ENCODE results near the gene TPR. TPM values are rescaled to one million over a fixed set of nuclear protein-coding genes. Genes with fewer than 3 reads are reported as not detected.

The TPR gene
- total and polyA plus RNA-seq, 5 donors: 17.8 to 63.6 (median 49.4) TPM

DNA sequence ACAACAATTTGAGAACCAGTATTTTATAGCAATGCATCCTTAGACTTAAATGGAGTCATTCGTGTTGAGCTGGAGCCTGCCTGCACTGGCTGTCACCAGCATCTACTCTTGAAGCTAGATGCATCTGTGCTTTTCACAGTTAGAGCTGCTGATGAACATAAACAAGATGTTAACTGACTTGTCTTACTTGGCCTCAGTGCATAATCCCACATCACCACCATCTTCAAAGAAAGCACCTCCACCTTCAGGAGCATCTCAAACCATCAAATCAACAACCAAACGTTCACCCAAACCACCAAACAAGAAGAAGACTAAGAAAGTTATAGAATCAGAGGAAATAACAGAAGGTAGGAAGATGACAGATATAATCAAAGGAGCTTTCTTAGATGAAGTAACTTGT lies 71.1 kb downstream of the TPR start:
- DNase-seq (no peak), ATAC-seq (no peak)
- WGBS: 76% methylated on average over 2 of the region's 2 CpGs
- Histone ChIP-seq H3K9me3 (ENCODE audit: control insufficient read depth, low read length) (no peaks in the 10 kb centered on the region), H3K4me3 (ENCODE audit: low read length) (no peak overlapping the region), H3K4me1 (ENCODE audit: control insufficient read depth, insufficient read depth, low read length) (peaks cover 2% of the 10 kb centered on the region), H3K27me3 (ENCODE audit: control insufficient read depth, insufficient read depth) (no peaks in the 10 kb centered on the region), H3K27ac (ENCODE audit: low read length) (no peak overlapping the region)
- intact Hi-C loops (cut with DNase I): no loop called here

DNA sequence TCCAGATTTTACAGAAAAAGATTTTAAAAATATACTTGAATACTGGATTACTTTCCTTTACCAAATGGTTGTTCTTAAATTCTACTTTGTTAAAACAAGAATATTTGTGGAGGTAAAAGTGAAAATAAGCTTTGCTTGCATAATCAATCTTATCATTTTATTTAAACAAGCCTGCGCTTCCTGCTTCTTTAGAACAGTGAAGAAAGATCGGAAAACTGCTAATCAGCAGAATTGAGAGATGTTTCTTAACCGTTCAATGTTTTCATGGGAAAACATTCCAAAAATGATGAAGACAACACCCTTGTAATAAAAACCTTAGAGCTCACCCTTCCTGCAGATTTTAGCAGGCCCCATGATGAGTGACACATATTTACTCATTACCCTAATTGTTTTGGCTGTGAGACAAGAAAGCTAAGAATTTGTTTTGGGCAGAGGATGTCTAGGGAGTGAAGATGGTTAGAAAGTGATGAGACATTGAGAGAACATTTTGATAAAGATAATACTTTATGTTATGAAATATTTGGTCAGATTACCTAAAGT lies 72.6 kb downstream of the TPR start:
- WGBS: 74% methylated on average over 3 of the region's 3 CpGs
- no peaks in the 10 kb centered on the region for H3K9me3 ChIP-seq (ENCODE audit: control insufficient read depth, low read length)
- intact Hi-C loops (cut with DNase I): no loop called here
- ATAC-seq (peak in 1 of 2 donors; percentile 55), DNase-seq (no peak)
- no peaks in the 10 kb centered on the region for H3K27me3 ChIP-seq (ENCODE audit: control insufficient read depth, insufficient read depth)
- H3K27ac ChIP-seq (ENCODE audit: low read length): no peak overlapping the region
- H3K4me3 ChIP-seq (ENCODE audit: low read length): no peak overlapping the region
- H3K4me1 ChIP-seq (ENCODE audit: control insufficient read depth, insufficient read depth, low read length): peaks cover 2% of the 10 kb centered on the region

DNA sequence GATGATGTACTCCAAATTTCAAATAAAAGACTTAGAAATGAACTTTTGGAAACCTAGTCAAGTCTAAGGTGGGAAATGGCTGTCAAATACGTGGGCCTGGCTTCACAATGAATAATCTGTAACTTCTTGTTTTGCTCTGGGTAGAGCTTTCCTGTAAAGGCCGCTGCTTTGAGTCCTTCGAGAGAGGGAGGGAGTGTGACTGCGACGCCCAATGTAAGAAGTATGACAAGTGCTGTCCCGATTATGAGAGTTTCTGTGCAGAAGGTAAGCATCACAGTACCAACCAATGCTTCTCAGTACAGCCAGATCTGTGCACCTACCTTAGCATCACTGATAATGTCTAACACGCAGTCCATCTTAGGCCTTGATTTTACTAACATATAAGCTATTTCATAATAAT lies 73.6 kb downstream of the TPR start:
- WGBS: 90% methylated on average over 7 of the region's 7 CpGs
- peaks cover 2% of the 10 kb centered on the region for H3K4me1 ChIP-seq (ENCODE audit: control insufficient read depth, insufficient read depth, low read length)
- ATAC-seq: no peak
- intact Hi-C loops (cut with DNase I): no loop called here
- no peaks in the 10 kb centered on the region for H3K27me3 ChIP-seq (ENCODE audit: control insufficient read depth, insufficient read depth)
- no peak overlapping the region for H3K27ac ChIP-seq (ENCODE audit: low read length)
- H3K4me3 ChIP-seq (ENCODE audit: low read length): no peak overlapping the region
- H3K9me3 ChIP-seq (ENCODE audit: control insufficient read depth, low read length): no peaks in the 10 kb centered on the region
- no peak for DNase-seq

DNA sequence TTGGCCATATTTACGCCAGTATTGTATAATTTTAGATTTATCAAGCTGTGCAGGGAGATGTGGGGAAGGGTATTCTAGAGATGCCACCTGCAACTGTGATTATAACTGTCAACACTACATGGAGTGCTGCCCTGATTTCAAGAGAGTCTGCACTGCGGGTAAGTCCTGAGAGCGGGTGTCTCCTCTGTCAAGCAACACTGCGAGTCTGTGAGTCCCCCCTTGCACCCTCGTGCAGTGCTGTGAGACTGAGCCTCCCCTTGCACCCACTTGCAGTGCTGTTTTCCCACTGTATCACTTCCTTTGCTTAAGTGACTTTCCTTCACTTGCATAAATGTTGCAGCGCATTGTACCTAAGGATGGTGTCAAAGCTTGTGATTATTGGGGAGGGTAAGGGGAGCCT lies 75.0 kb downstream of the TPR start:
- no peaks in the 10 kb centered on the region for H3K27me3 ChIP-seq (ENCODE audit: control insufficient read depth, insufficient read depth)
- H3K9me3 ChIP-seq (ENCODE audit: control insufficient read depth, low read length): no peaks in the 10 kb centered on the region
- H3K27ac ChIP-seq (ENCODE audit: low read length): no peak overlapping the region
- H3K4me1 ChIP-seq (ENCODE audit: control insufficient read depth, insufficient read depth, low read length): peaks cover 2% of the 10 kb centered on the region
- peak; percentile 36 to 50 for ATAC-seq
- 72% methylated on average over 6 of the region's 6 CpGs for WGBS
- no peak for DNase-seq
- intact Hi-C loops (cut with DNase I): no loop called here
- H3K4me3 ChIP-seq (ENCODE audit: low read length): no peak overlapping the region

DNA sequence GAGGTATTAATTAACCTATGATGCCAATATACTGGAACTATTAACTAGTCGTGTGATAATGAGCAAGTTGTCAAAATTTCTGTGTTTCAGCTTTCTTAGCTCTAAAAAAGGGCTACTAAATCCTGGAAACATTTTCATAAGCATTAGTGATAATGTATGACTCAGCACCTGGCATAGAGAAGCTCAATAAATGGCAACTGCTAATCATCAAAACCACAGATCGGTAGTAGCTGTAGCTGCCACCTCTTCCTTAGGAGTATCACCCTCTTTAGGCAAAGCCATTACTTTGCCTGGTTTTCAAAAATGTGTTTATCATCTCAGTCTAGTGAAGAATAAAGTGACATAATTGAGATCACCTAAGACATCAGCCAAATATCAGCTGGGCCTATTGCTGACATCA lies 75.5 kb downstream of the TPR start:
- 76% methylated on average over 2 of the region's 2 CpGs for WGBS
- intact Hi-C loops (cut with DNase I): no loop called here
- DNase-seq (no peak), ATAC-seq (no peak)
- H3K27me3 ChIP-seq (ENCODE audit: control insufficient read depth, insufficient read depth): no peaks in the 10 kb centered on the region
- peaks cover 2% of the 10 kb centered on the region for H3K4me1 ChIP-seq (ENCODE audit: control insufficient read depth, insufficient read depth, low read length)
- H3K27ac ChIP-seq (ENCODE audit: low read length): no peak overlapping the region
- no peak overlapping the region for H3K4me3 ChIP-seq (ENCODE audit: low read length)
- no peaks in the 10 kb centered on the region for H3K9me3 ChIP-seq (ENCODE audit: control insufficient read depth, low read length)

DNA sequence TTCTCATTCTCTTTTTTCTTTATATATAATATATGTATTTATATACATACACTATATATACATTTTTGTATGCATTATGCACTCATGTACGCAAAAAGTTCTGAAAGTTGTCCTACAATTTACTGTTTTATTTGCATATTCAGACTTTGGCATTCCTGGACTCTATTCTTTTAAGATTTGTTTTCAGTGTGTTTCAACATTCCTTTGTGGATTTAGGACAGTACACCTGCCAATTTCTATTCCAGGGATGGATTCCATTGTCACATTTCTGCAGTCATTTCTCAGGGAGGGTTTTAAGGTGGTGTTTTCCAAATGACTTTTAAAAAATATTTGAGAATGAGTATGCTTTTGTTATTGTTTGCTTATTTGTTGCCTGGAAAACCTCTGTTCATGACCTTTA lies 76.2 kb downstream of the TPR start:
- intact Hi-C loops (cut with DNase I): no loop called here
- no peak overlapping the region for H3K4me3 ChIP-seq (ENCODE audit: low read length)
- no peaks in the 10 kb centered on the region for H3K27me3 ChIP-seq (ENCODE audit: control insufficient read depth, insufficient read depth)
- H3K27ac ChIP-seq (ENCODE audit: low read length): no peak overlapping the region
- DNase-seq (no peak), ATAC-seq (no peak)
- H3K4me1 ChIP-seq (ENCODE audit: control insufficient read depth, insufficient read depth, low read length): peaks cover 2% of the 10 kb centered on the region
- 95% methylated on average over 1 of the region's 1 CpG for WGBS
- H3K9me3 ChIP-seq (ENCODE audit: control insufficient read depth, low read length): no peaks in the 10 kb centered on the region

DNA sequence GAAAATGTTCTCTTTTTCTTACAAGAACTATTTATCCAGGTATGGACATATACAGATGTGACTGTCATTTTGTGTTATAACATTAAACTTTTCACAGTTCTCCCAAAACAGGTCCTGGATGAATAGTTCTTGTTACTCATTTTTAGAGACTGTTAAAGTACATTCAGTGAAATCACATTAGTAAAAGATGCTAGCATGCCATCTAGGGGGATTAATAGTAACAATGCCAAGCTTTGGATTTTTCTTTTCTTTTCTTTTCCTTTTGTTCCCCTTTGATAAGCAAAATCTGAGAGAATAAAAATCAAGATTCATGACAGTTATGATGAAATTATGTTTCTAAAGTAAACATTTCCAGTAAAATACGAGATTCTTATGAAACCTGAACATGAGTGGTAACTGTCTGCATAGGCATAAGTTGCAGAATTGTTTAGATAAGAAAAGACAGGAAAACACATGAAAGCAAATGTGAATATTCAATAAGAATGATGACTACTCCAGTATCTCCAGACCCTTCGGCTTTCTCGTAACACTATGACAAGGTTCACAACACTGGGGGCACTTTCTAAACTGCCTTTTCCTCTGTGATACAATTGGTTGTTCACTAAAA lies 77.5 kb downstream of the TPR start:
- H3K4me3 ChIP-seq (ENCODE audit: low read length): no peak overlapping the region

DNA sequence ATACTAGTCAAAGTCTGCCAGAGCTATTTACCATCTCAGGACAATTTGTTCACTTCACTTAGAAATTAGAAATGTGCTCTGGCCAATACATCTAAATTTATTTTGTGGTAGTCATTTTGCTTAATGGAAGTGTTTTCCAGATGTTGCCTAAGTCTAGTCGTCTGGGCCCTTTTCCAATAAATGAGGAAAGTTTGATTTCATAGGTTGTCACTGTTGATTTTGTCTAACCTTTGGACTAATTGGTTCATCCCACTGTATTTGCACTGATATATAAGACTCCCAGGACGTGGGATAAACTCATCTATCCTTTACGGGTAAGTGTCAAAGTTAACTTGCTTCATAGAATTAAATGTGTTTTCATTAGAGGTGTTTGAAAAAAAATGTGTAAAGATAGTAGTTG lies 79.1 kb downstream of the TPR start, which contains the start of gene PRG4:
PRG4 (plus strand) TSS at position 300 of the 400 bp plus-strand sequence.
- Histone ChIP-seq H3K27me3 (ENCODE audit: control insufficient read depth, insufficient read depth) (no peaks in the 10 kb centered on the region), H3K27ac (ENCODE audit: low read length) (no peak within 1 kb of the TSS), H3K4me3 (ENCODE audit: low read length) (no peak within 1 kb of the TSS), H3K4me1 (ENCODE audit: control insufficient read depth, insufficient read depth, low read length) (peaks cover 2% of the 10 kb centered on the region), H3K9me3 (ENCODE audit: control insufficient read depth, low read length) (no peaks in the 10 kb centered on the region)
- ATAC-seq (no peak), DNase-seq (no peak)
- 51% methylated on average over 3 of the region's 3 CpGs for WGBS
- intact Hi-C loops (cut with DNase I): no loop called here

More for the DNA sequence above, 77.5 kb downstream of the TPR start:
- 75% methylated on average over 3 of the region's 3 CpGs for WGBS
- intact Hi-C loops (cut with DNase I): no loop called here
- no peaks in the 10 kb centered on the region for H3K9me3 ChIP-seq (ENCODE audit: control insufficient read depth, low read length)
- ATAC-seq: no peak
- H3K27me3 ChIP-seq (ENCODE audit: control insufficient read depth, insufficient read depth): no peaks in the 10 kb centered on the region
- DNase-seq: no peak
- H3K27ac ChIP-seq (ENCODE audit: low read length): no peak overlapping the region
- peaks cover 2% of the 10 kb centered on the region for H3K4me1 ChIP-seq (ENCODE audit: control insufficient read depth, insufficient read depth, low read length)

DNA sequence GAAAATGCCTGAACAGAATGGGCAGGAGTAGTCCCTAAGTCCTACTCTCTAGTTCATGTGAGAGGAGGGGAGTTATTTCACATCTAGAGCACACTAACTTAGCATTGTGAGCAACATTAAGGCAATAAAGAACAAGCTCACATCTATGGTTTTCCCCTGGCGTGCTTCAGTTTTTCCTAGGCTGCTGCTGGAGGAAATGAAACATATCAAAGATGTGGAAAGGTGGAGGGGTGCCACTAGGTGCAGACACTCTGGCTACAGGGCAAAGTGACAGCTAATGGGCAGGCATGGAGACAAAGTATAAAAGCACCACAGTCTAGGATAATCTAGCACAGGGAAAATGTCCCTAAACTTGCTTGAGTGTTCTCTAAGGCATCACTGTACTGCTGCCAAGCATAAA lies 82.2 kb downstream of the TPR start:
- Histone ChIP-seq H3K4me3 (ENCODE audit: low read length) (no peak overlapping the region), H3K4me1 (ENCODE audit: control insufficient read depth, insufficient read depth, low read length) (no peaks in the 10 kb centered on the region), H3K9me3 (ENCODE audit: control insufficient read depth, low read length) (no peaks in the 10 kb centered on the region), H3K27me3 (ENCODE audit: control insufficient read depth, insufficient read depth) (no peaks in the 10 kb centered on the region), H3K27ac (ENCODE audit: low read length) (no peak overlapping the region)
- intact Hi-C loops (cut with DNase I): no loop called here
- DNase-seq (no peak), ATAC-seq (no peak)
- 66% methylated on average over 1 of the region's 1 CpG for WGBS

DNA sequence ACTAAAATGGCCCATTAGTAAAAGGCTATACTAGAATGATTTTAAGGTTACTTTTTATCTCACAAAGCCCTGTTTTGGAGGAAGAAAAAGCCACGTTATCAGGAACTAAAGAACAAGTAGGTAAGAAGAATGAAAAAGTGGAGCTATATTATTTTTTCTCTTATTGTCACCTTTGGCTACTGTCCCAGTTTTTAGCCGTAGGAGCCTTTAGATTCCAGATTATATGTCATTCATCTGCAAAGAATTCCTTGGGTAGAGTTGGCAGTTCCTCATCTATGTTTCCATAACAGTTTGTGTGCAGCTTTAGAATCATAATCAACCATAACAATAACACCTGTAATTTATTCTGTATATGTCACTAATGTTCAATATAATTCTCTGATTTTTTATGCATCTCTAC lies 83.8 kb downstream of the TPR start:
- Histone ChIP-seq H3K4me1 (ENCODE audit: control insufficient read depth, insufficient read depth, low read length) (no peaks in the 10 kb centered on the region), H3K9me3 (ENCODE audit: control insufficient read depth, low read length) (no peaks in the 10 kb centered on the region), H3K27me3 (ENCODE audit: control insufficient read depth, insufficient read depth) (no peaks in the 10 kb centered on the region), H3K4me3 (ENCODE audit: low read length) (no peak overlapping the region), H3K27ac (ENCODE audit: low read length) (no peak overlapping the region)
- DNase-seq: no peak
- intact Hi-C loops (cut with DNase I): no loop called here
- WGBS: 56% methylated on average over 2 of the region's 2 CpGs
- no peak for ATAC-seq

DNA sequence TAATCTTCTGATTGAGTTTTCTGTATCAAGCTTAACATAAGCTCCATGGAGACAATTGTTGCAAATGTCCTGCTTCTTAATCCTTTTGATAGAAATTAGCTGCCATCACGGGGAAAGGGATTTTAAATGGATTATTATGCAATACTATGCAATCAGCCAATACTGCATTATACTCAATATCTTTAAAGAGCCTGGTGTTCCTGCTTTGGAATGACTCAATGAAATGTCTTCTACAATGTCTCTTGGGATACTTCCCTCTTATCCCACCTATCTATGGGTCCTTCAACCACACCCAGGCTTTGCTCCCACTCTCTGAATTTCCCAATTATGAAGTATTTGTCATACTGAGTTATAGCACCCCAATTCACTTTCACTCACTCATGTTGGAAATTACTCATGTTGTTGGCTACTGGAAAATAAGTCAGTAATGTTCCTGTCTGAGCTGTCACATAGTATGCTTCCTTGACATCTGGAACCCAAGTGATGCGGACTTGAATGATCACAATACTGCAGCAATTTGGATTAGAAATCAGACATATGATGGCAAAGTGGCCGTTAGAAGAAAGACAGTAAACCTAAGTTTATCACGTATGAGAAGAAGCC lies 85.0 kb downstream of the TPR start:
- H3K27me3 ChIP-seq (ENCODE audit: control insufficient read depth, insufficient read depth): no peaks in the 10 kb centered on the region
- H3K4me1 ChIP-seq (ENCODE audit: control insufficient read depth, insufficient read depth, low read length): no peaks in the 10 kb centered on the region
- intact Hi-C loops (cut with DNase I): no loop called here
- 91% methylated on average over 4 of the region's 4 CpGs for WGBS
- ATAC-seq (no peak), DNase-seq (no peak)
- no peak overlapping the region for H3K4me3 ChIP-seq (ENCODE audit: low read length)
- H3K27ac ChIP-seq (ENCODE audit: low read length): no peak overlapping the region
- H3K9me3 ChIP-seq (ENCODE audit: control insufficient read depth, low read length): no peaks in the 10 kb centered on the region

All from right cardiac atrium (tissue), 5 donors.